NCI-H2227 (cell line): ENCODE data around the gene PNPLA3.

Experiments
- DNase-seq: peaks from one replicate; lab custom pipeline; 2025; ENCODE audit not compliant: unreplicated experiment; lab: John Stamatoyannopoulos, UW

Gene PNPLA3

DNA sequence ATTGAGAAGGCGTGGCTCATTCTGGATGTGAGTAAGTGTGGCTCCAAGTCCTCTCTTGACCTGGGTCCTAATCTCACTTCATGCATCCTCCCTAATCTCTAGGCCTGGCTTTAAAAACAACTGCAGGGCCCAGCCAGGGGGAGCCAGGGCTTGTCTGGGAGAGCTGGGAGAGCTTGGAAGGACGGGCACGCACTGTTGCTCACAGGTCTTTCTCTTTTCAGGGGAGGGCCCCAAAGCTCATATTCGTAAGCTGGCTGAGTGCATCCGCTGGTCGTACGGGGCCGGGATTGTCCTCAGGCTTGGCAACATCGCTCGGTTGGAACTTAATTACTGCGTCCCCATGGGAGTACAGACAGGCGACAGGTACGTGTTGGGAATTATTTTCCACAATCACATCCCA lies 66.4 kb downstream of the PNPLA3 start:
- DNase-seq = no peak

DNA sequence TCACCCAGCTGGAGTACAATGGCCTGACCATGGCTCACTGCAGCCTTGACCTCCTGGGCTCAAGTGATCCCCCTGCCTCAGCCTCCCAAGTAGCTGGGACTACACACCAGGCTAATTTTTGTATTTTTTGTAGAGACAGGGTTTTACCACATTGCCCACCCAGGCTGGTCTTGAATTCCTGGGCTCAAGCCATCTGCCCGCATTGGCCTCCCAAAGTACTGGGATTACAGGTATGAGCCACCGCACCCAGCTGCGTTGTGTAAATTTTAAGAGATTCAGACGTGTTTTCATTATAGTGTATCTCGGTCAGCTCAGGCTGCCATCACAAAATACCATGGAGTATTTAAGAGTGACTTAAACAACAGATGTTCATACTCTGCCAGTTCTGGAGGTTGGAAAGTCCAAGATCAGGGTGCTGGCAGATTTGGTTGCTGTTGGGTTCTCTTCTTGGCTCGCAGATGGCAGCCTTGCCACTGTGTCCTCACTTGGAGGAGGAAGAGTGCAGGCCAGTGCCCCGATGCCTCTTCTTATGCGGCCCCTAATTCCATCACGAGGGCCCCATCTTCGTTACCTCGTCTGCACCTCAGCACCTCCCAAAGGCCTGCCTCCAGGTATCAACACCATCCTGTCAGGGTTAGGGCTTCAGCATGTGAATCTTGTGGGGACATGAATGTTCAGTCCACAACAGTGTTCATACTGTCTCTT lies 67.9 kb downstream of the PNPLA3 start:
- no peak for DNase-seq

- DNase-seq = no peak
These were observed 68.8 kb downstream of the PNPLA3 start for GRCh38 chr22:43992331-43992821.

DNA sequence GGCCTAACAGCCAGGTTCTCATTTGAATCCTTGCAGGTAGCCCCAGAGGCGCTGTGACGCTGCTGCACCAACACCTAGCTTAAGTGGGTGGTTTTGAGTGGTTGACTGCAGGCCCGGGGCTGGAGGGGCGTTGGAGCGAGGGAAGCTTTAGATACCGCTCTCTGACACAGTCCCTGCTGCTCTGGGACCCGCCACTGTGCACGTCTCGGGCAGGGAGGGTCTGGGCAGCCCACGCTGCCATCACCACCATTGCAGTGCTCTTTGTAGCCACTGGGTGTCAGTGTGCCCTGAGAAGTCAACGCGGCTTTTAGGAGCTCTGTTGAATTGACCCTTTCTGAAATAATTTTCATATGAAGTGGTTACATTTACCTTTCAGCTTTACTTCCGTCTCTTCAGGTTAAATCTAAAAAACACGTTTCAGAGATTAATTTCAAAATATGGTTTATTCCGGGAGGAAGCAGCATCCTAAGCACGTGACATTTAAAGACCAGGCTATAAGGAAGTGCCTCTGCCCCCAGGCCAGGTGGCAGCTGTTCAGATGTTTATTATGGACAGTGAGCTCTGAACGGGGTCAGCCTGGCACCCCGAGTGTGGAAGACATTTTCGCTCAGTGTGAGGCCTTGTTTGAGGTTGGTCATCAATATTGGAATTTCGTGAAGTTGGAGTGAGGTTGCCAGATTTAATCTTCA lies 69.6 kb downstream of the PNPLA3 start:
- DNase-seq = peak; percentile 65

DNA sequence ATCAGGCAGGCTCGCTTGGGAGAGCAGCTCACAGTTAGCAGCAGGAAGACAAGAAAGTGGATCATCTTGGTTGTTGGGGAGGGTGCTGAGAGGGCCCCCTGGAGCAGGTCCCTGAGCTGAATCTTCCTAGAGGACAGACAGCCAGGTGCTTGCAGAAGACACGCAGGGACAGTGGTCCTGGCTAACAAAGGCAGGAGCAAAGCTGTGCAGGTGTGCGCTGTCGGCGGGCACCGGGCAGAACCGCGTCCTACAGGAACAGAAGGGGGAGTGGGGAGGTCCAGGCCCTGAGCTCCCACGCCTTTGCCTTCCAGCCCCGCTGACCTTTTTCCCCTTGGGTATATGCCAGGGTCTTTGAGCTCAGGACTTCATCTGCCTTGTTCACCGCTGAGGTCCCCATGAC lies 70.4 kb downstream of the PNPLA3 start:
- DNase-seq = no peak

DNA sequence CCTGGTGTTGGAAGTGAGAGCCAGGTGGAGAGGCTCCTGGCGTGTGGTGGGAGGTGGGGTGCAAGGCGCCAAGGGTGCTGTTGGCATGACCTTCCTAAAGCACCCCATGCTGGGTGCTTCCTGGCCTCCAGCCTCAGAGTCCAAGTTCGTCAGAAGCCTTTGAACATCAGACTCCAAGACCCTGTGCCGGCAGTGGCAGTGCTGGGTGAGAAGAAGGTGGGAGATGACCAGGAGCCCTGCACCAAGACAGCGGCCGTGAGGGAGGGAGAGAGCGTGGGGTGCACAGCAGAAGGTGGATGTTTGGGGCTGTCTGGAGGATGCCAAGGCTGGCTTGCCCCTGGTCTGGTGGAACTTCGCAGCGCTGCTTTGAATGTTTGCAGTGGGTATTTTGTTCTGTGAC lies 70.8 kb downstream of the PNPLA3 start:
- DNase-seq = no peak

GRCh38 chr22:43995057-43995685 lies 71.6 kb downstream of the PNPLA3 start:
- no peak for DNase-seq

- no peak for DNase-seq
These were observed 72.2 kb downstream of the PNPLA3 start for GRCh38 chr22:43995798-43996169.

- no peak for DNase-seq
These were observed 72.8 kb downstream of the PNPLA3 start for GRCh38 chr22:43996170-43996980.

- DNase-seq = no peak
These were observed 73.3 kb downstream of the PNPLA3 start for GRCh38 chr22:43996981-43997265.
